ENCODE data around the gene SLC2A6. TPM values are rescaled to one million over a fixed set of nuclear protein-coding genes. Genes with fewer than 3 reads are reported as not detected.

Gene SLC2A6
- polyA plus RNA-seq, 1 donor (not counting 4 experiments of a cell fraction or from before 2014, with no cell fraction given), result 15.9 TPM

DNA sequence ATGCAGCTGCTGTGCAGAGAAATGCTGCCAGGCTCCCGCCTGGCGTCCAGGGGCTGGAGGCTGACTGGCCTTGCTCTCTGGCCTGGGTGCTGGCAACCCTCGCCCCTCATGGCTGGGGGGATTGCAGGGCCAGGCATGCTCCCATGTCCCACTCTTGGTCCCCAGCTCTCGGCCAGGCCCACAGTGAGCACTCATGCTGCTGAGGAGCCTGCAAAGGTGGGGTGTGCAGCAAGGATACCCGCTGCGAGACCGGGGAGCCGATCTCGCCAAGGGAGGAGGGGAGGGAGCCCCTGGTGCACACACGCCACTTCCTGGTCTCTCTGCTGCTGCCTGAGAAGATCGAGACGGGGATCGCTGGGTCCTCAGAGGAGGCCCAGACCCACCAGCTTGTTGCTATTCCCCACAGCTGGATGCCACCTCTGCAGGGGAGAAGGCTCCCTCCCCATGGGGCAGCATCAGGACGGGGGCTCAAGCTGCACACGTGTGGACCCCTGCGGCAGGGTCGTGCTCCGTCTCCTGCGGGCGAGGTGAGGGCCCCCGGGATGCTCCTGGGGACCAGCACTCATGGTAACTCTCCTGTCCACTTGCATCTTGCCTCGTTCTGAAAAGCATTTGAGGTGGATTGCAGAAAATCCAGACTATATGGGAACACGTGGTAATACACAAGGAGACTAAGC is 33.5 kb downstream of the SLC2A6 start:
- no peak overlapping the region for H3K9ac ChIP-seq (ENCODE audit: control insufficient read depth, extremely low read depth, insufficient read depth, low read length)
- H2AFZ ChIP-seq (ENCODE audit: control insufficient read depth, low read length), result no peak overlapping the region
- H3K27me3 ChIP-seq (ENCODE audit: control insufficient read depth, extremely low read depth, insufficient read depth, low read length), result peaks cover 16% of the 10 kb centered on the region
- no peak for FAIRE-seq
- peaks cover 7% of the 10 kb centered on the region for H3K4me1 ChIP-seq (ENCODE audit: control insufficient read depth, extremely low read depth, insufficient read depth, low read length)
- no peaks in the 10 kb centered on the region for H3K36me3 ChIP-seq (ENCODE audit: control insufficient read depth in 2 of 2, extremely low read depth in 1 of 2, insufficient read depth in 2 of 2, low read length in 2 of 2)
- H3K4me2 ChIP-seq (ENCODE audit: control insufficient read depth, extremely low read depth, insufficient read depth, low read depth, low read length), result no peak overlapping the region
- no peaks in the 10 kb centered on the region for H3K79me2 ChIP-seq (ENCODE audit: control insufficient read depth, insufficient read depth, low read length)
- dilution Hi-C loops (cut with MboI; ENCODE audit: extremely low pct_ligation_motif_present, low sequenced_read_pairs), result no loop called here
- H3K9me1 ChIP-seq (ENCODE audit: control insufficient read depth, extremely low read depth, insufficient read depth, low read length), result no peaks in the 10 kb centered on the region
- H3K9me3 ChIP-seq (ENCODE audit: control insufficient read depth, low read depth, low read length), result no peaks in the 10 kb centered on the region
- no peaks in the 10 kb centered on the region for H4K20me1 ChIP-seq (ENCODE audit: control insufficient read depth, extremely low read depth, insufficient read depth, low read length)
- TF ChIP-seq, protein P1, sequence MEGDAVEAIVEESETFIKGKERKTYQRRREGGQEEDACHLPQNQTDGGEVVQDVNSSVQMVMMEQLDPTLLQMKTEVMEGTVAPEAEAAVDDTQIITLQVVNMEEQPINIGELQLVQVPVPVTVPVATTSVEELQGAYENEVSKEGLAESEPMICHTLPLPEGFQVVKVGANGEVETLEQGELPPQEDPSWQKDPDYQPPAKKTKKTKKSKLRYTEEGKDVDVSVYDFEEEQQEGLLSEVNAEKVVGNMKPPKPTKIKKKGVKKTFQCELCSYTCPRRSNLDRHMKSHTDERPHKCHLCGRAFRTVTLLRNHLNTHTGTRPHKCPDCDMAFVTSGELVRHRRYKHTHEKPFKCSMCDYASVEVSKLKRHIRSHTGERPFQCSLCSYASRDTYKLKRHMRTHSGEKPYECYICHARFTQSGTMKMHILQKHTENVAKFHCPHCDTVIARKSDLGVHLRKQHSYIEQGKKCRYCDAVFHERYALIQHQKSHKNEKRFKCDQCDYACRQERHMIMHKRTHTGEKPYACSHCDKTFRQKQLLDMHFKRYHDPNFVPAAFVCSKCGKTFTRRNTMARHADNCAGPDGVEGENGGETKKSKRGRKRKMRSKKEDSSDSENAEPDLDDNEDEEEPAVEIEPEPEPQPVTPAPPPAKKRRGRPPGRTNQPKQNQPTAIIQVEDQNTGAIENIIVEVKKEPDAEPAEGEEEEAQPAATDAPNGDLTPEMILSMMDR (optimal IDR thresholded peaks at IDR 0.05 in 1 of 3, IDR thresholded peaks at IDR 0.05 in 1 of 3, conservative IDR thresholded peaks at IDR 0.05 in 1 of 3; ENCODE audit: extremely low read depth in 1 of 3, insufficient read depth in 2 of 3, low read length in 3 of 3), result no peak
- TF ChIP-seq EZH2 (IDR thresholded peaks at IDR 0.05; ENCODE audit: low read length), result no peak
- no peak overlapping the region for H3K4me3 ChIP-seq (ENCODE audit: control insufficient read depth in 2 of 3, extremely low read depth in 1 of 3, insufficient read depth in 2 of 3, low read depth in 1 of 3, low read length in 3 of 3)
- no peak for DNase-seq (ENCODE audit: low read depth, low spot score)
- no peak overlapping the region for H3K27ac ChIP-seq (ENCODE audit: control insufficient read depth, insufficient read depth, low read length)

DNA sequence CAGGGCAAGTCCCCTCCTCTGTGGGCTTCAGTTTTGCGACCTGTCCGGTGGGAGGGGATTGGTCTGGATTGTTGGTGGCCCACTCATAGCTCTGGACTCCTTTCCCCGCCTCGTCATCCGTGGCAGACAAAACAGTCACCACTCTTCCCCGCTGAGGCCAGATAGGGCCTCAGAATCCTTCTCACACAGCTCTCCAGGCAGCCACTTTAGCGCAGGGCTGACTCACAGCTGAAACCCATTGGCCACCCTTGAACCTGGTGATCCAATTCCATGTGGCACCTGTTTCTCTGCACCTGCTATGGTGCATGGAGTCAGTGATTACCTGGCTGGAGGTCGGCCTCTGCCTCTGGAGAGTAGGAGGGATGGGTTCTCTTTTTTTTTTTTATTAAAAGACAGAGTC is 34.9 kb downstream of the SLC2A6 start:
- no peak overlapping the region for H3K9ac ChIP-seq (ENCODE audit: control insufficient read depth, extremely low read depth, insufficient read depth, low read length)
- H4K20me1 ChIP-seq (ENCODE audit: control insufficient read depth, extremely low read depth, insufficient read depth, low read length), result no peaks in the 10 kb centered on the region
- H3K4me1 ChIP-seq (ENCODE audit: control insufficient read depth, extremely low read depth, insufficient read depth, low read length), result peaks cover 4% of the 10 kb centered on the region
- H2AFZ ChIP-seq (ENCODE audit: control insufficient read depth, low read length), result no peak overlapping the region
- H3K27ac ChIP-seq (ENCODE audit: control insufficient read depth, insufficient read depth, low read length), result no peak overlapping the region
- no peaks in the 10 kb centered on the region for H3K9me1 ChIP-seq (ENCODE audit: control insufficient read depth, extremely low read depth, insufficient read depth, low read length)
- no peak for TF ChIP-seq EZH2 (IDR thresholded peaks at IDR 0.05; ENCODE audit: low read length)
- TF ChIP-seq, protein P1 (optimal IDR thresholded peaks at IDR 0.05 in 1 of 3, IDR thresholded peaks at IDR 0.05 in 1 of 3, conservative IDR thresholded peaks at IDR 0.05 in 1 of 3; ENCODE audit: extremely low read depth in 1 of 3, insufficient read depth in 2 of 3, low read length in 3 of 3), result no peak
- H3K4me2 ChIP-seq (ENCODE audit: control insufficient read depth, extremely low read depth, insufficient read depth, low read depth, low read length), result no peak overlapping the region
- no peak overlapping the region for H3K4me3 ChIP-seq (ENCODE audit: control insufficient read depth in 2 of 3, extremely low read depth in 1 of 3, insufficient read depth in 2 of 3, low read depth in 1 of 3, low read length in 3 of 3)
- DNase-seq (ENCODE audit: low read depth, low spot score) (no peak), FAIRE-seq (no peak)
- no peaks in the 10 kb centered on the region for H3K79me2 ChIP-seq (ENCODE audit: control insufficient read depth, insufficient read depth, low read length)
- dilution Hi-C loops (cut with MboI; ENCODE audit: extremely low pct_ligation_motif_present, low sequenced_read_pairs), result no loop called here
- H3K36me3 ChIP-seq (ENCODE audit: control insufficient read depth in 2 of 2, extremely low read depth in 1 of 2, insufficient read depth in 2 of 2, low read length in 2 of 2), result no peaks in the 10 kb centered on the region
- H3K9me3 ChIP-seq (ENCODE audit: control insufficient read depth, low read depth, low read length), result no peaks in the 10 kb centered on the region
- H3K27me3 ChIP-seq (ENCODE audit: control insufficient read depth, extremely low read depth, insufficient read depth, low read length), result peaks cover 14% of the 10 kb centered on the region

Measured in keratinocyte (primary cell).